ENCODE data around the gene CXCL16. TPM values are rescaled to one million over a fixed set of nuclear protein-coding genes. Genes with fewer than 3 reads are reported as not detected.

Gene CXCL16
- total and polyA plus RNA-seq, 10 of the 15 experiments (the other 5 are each of a cell fraction or from before 2014, with no cell fraction given), result 0.15 to 2.2 (median 0.65) TPM

DNA sequence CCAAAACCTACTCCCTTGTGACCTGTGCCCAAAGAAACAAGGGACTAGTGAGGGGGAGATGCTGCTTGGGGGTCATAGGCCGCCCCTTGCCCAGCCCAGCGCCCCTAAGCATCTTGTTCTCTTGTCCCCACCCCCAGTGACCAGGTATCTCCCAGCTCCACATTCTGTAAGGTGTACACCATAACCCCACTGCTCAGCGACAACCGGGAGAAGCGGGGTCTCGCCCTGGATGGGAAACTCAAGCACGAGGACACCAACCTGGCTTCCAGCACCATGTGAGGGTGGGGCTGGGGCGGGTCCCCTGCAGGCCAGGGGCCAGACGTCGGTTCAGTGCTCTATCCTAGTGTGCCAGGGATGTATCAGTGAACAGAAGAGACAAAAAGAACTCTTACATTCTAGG, 20.6 kb downstream of the CXCL16 start (continued):
- TF ChIP-seq ZNF622 (IDR thresholded peaks at IDR 0.05) (no peak), MEF2A (IDR thresholded peaks at IDR 0.05; ENCODE audit: insufficient read depth, low read depth, low read length) (no peak), KLF5 (IDR thresholded peaks at IDR 0.05; ENCODE audit: partially characterized antibody) (no peak), ZNF384 (IDR thresholded peaks at IDR 0.05; ENCODE audit: borderline replicate concordance, low read depth, low read length) (no peak)

DNA sequence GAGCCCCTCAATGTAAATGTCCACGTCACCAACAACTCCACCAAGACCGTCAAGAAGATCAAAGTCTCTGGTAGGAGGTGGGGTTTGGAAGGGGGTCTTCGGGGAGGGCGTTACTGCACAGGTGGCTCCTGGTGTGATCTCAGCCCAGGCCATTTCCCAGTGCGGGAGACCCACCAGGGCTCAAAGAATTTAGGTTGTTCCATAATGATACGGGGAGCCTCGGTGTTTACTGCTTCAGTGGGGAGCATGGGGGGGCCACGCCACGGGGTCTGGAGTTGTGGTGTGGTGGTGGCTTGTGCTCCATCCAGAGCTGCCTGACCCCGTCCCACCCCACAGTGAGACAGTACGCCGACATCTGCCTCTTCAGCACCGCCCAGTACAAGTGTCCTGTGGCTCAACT, 21.5 kb downstream of the CXCL16 start:
- ChIA-PET RAD21 (ENCODE audit: unreplicated experiment) (no interaction called here), POLR2A (no interaction called here), SMC1A (ENCODE audit: uncharacterized antibody, unreplicated experiment) (no interaction called here), CTCF (no interaction called here)
- Histone ChIP-seq H3K27me3 (replicated peaks in 1 of 2; ENCODE audit: control insufficient read depth in 2 of 2, insufficient read depth in 2 of 2, low read length in 1 of 2) (no peaks in the 10 kb centered on the region), H3K4me2 (ENCODE audit: control insufficient read depth, insufficient read depth) (no peak overlapping the region), H4K20me1 (ENCODE audit: control insufficient read depth, insufficient read depth) (no peaks in the 10 kb centered on the region), H3K4me1 (ENCODE audit: control insufficient read depth, insufficient read depth, low read length) (peaks cover 15% of the 10 kb centered on the region), H3K79me2 (ENCODE audit: control insufficient read depth, insufficient read depth, low read length) (no peaks in the 10 kb centered on the region; the same call in 1 of the 2 replicates), H3K36me3 (ENCODE audit: control insufficient read depth in 2 of 2, insufficient read depth in 2 of 2, low read length in 1 of 2) (peaks cover 8 to 12% of the 10 kb centered on the region in 2 experiments; a peak in 3 of 4 replicates), H2AFZ (ENCODE audit: control insufficient read depth, low read depth, low read length) (no peak overlapping the region), H3K9ac (ENCODE audit: control insufficient read depth, insufficient read depth, low read length) (no peak overlapping the region), H3K9me3 (replicated peaks; ENCODE audit: control insufficient read depth, insufficient read depth, low read length) (no peaks in the 10 kb centered on the region), H3K27ac (ENCODE audit: control insufficient read depth, insufficient read depth) (no peak overlapping the region), H3K4me3 (no peak overlapping the region)
- in situ Hi-C loops (cut with MboI) (no loop called here), intact Hi-C loops (cut with micrococcal nuclease; ENCODE audit: unreplicated experiment) (no loop called here)
- WGBS (ENCODE audit: insufficient coverage, insufficient replicate concordance, low lambda C conversion rate, missing lambda C conversion rate), result 92% methylated on average over 13 of the region's 13 CpGs
- DNase-seq (ENCODE audit: low read depth, low spot score) (no peak), ATAC-seq (no peak), FAIRE-seq (no peak)
- TF ChIP-seq ZNF384 (IDR thresholded peaks at IDR 0.05; ENCODE audit: borderline replicate concordance, low read depth, low read length), result no peak
- no peak for TF ChIP-seq EGR1 (IDR thresholded peaks at IDR 0.05; ENCODE audit: borderline replicate concordance in 1 of 2, low read depth in 2 of 2, low read length in 2 of 2)
- TF ChIP-seq, protein P1, sequence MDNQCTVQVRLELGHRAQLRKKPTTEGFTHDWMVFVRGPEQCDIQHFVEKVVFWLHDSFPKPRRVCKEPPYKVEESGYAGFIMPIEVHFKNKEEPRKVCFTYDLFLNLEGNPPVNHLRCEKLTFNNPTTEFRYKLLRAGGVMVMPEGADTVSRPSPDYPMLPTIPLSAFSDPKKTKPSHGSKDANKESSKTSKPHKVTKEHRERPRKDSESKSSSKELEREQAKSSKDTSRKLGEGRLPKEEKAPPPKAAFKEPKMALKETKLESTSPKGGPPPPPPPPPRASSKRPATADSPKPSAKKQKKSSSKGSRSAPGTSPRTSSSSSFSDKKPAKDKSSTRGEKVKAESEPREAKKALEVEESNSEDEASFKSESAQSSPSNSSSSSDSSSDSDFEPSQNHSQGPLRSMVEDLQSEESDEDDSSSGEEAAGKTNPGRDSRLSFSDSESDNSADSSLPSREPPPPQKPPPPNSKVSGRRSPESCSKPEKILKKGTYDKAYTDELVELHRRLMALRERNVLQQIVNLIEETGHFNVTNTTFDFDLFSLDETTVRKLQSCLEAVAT (IDR thresholded peaks at IDR 0.05), result no peak
- no peak for TF ChIP-seq TCF12 (IDR thresholded peaks at IDR 0.05; ENCODE audit: low read depth, low read length)
- no peak for TF ChIP-seq RAD51 (IDR thresholded peaks at IDR 0.05)
- BruUV-seq (replicated peaks), result no TSS peak

All from GM12878 (cell line).